ENCODE results near the gene PHLDB3.

- TF ChIP-seq CTCF (IDR thresholded peaks at IDR 0.05) (no peak), POLR2A (IDR thresholded peaks at IDR 0.05) (no peak), POLR2AphosphoS5 (IDR thresholded peaks at IDR 0.05) (no peak)
Observed at GRCh38 chr19:43439709-43440063, 64.9 kb downstream of the PHLDB3 start.
